Stomach (tissue), 4 donors: ENCODE data around the gene RICTOR.

Source experiments
- CTCF ChIP-seq, 7 experiments: fragments of 450-650 bp in 4 of 7; fragments of 200-600 bp in 3 of 7; sonication (generic) in 3 of 7; IDR thresholded peaks; one replicate each; pipeline ENCODE4 v1.5.1; 2016 to 2019; ENCODE audit warnings: antibody characterized with exemption in 7 of 7, control low read depth in 2 of 7, mild to moderate bottlenecking in 1 of 7
- EP300 ChIP-seq: sonication (generic); formaldehyde crosslinking; IDR thresholded peaks from one replicate; pipeline ENCODE4 v1.6.1; 2017; ENCODE audit warnings: antibody characterized with exemption
- POLR2A ChIP-seq, 4 donors: fragments of 450-650 bp; IDR thresholded peaks; one replicate each; pipeline ENCODE4 v1.6.1; 2016; ENCODE audit warnings: antibody characterized with exemption in 4 of 4, control low read depth in 2 of 4, mild to moderate bottlenecking in 1 of 4, moderate library complexity in 1 of 4
- POLR2AphosphoS5 ChIP-seq, 3 donors: sonication (generic); formaldehyde crosslinking; IDR thresholded peaks; one replicate each; pipeline ENCODE4 v1.6.1; 2016; ENCODE audit warnings: antibody characterized with exemption in 3 of 3

GRCh38 chr5:39113354-39113953 lies 39.3 kb upstream of the RICTOR start:
- no peak for TF ChIP-seq CTCF (IDR thresholded peaks at IDR 0.05)
- no peak for TF ChIP-seq POLR2AphosphoS5 (IDR thresholded peaks at IDR 0.05)
- TF ChIP-seq EP300: no peak
- TF ChIP-seq POLR2A (IDR thresholded peaks at IDR 0.05): no peak
